Fibroblast of the conjunctiva (primary cell): Measurements from ENCODE around the gene ALPK3.
A peak's percentile ranks its signal among the peaks of the same experiment; 100 is the strongest.
"Not testable (repeated sequence)": the region's sequence is repeated elsewhere in the genome, so short reads cannot be mapped to it uniquely, and the experiment has no call there.

Source experiments
- DNase-seq: peaks from one replicate; pipeline ENCODE4 v3.0.0-alpha.2; 2010; ENCODE audit warnings: low read depth

ALPK3 gene

GRCh38 chr15:84873997-84874396 is 56.8 kb downstream of the ALPK3 start:
- DNase-seq: no peak

- no peak for DNase-seq
Observed at GRCh38 chr15:84874981-84875699, 58.0 kb downstream of the ALPK3 start.

- DNase-seq: no peak
Observed at GRCh38 chr15:84876269-84876668, 59.1 kb downstream of the ALPK3 start.

- not testable (repeated sequence) for DNase-seq
Observed at GRCh38 chr15:84877701-84878100, 60.5 kb downstream of the ALPK3 start.

GRCh38 chr15:84878504-84878903 is 61.3 kb downstream of the ALPK3 start:
- DNase-seq: peak; percentile 20

GRCh38 chr15:84879088-84879780 is 62.1 kb downstream of the ALPK3 start:
- no peak for DNase-seq

- no peak for DNase-seq
Observed at GRCh38 chr15:84880007-84880406, 62.9 kb downstream of the ALPK3 start.

GRCh38 chr15:84880822-84881519 is 63.8 kb downstream of the ALPK3 start:
- no peak for DNase-seq

- no peak for DNase-seq
Observed at GRCh38 chr15:84881520-84881830, 64.3 kb downstream of the ALPK3 start.

GRCh38 chr15:84883466-84883865 is 66.3 kb downstream of the ALPK3 start:
- no peak for DNase-seq

- no peak for DNase-seq
Observed at GRCh38 chr15:84883916-84884781, 67.0 kb downstream of the ALPK3 start, which contains the start of gene SLC28A1. SLC28A1 (plus strand) TSS chr15:84884662; CDS start chr15:84887761, 3,099 bp downstream.

- no peak for DNase-seq
Observed at GRCh38 chr15:84885801-84886200, 68.6 kb downstream of the ALPK3 start.

- DNase-seq: no peak
Observed at GRCh38 chr15:84886211-84886983, 69.2 kb downstream of the ALPK3 start.

- no peak for DNase-seq
Observed at GRCh38 chr15:84886984-84887299, 69.8 kb downstream of the ALPK3 start.

GRCh38 chr15:84887938-84888337 is 70.8 kb downstream of the ALPK3 start:
- no peak for DNase-seq

- DNase-seq: no peak
Observed at GRCh38 chr15:84888639-84889038, 71.5 kb downstream of the ALPK3 start.

GRCh38 chr15:84889313-84889990 is 72.3 kb downstream of the ALPK3 start:
- DNase-seq: no peak

- no peak for DNase-seq
Observed at GRCh38 chr15:84889991-84890669, 73.0 kb downstream of the ALPK3 start.

GRCh38 chr15:84890670-84891162 is 73.6 kb downstream of the ALPK3 start:
- no peak for DNase-seq

- DNase-seq: no peak
Observed at GRCh38 chr15:84891339-84891738, 74.2 kb downstream of the ALPK3 start.
